ENCODE results near the gene BACH2. TPM values are rescaled to one million over a fixed set of nuclear protein-coding genes. Genes with fewer than 3 reads are reported as not detected.
"Not testable (repeated sequence)": the region's sequence is repeated elsewhere in the genome, so short reads cannot be mapped to it uniquely, and the experiment has no call there.

The BACH2 gene
- total RNA-seq, 1 donor, result 3.6 TPM

DNA sequence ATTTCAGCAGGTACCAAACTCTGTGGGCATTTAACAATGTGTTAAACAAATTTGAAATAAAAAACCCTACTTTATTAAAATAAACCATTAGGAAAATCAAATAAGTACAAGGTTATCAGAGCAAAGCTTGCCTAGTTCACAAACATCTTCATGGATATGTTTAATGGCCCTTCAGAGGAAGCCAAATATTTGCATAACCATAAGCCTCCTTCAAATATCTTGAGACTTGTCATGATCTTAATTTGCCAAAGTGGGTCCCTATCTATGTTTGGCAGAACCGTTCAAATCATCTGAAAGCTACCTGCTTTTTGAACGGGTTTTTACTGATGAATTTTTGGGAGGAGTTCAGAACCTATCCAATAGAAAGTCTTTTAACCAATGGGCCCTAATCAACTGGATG, 176.3 kb downstream of the BACH2 start:
- no peak for DNase-seq (ENCODE audit: insufficient read length, low spot score, missing footprints)
- no peak overlapping the region for H3K27ac ChIP-seq (ENCODE audit: low read depth, low read length)
- H3K27me3 ChIP-seq (ENCODE audit: insufficient read depth, low read length), result no peaks in the 10 kb centered on the region
- H3K4me2 ChIP-seq (ENCODE audit: insufficient read depth, low read length), result no peak overlapping the region
- H3K9me3 ChIP-seq (ENCODE audit: low read depth, low read length), result no peaks in the 10 kb centered on the region
- H3K4me3 ChIP-seq (ENCODE audit: insufficient read depth, low read length), result no peak overlapping the region
- no peaks in the 10 kb centered on the region for H4K20me1 ChIP-seq (ENCODE audit: insufficient read depth, low read length)
- H3K79me2 ChIP-seq (ENCODE audit: insufficient read depth, low read length), result no peaks in the 10 kb centered on the region
- H3K36me3 ChIP-seq (ENCODE audit: insufficient read depth, low read length), result no peaks in the 10 kb centered on the region
- no peak overlapping the region for H2AFZ ChIP-seq (ENCODE audit: low read length)
- TF ChIP-seq, protein P1, sequence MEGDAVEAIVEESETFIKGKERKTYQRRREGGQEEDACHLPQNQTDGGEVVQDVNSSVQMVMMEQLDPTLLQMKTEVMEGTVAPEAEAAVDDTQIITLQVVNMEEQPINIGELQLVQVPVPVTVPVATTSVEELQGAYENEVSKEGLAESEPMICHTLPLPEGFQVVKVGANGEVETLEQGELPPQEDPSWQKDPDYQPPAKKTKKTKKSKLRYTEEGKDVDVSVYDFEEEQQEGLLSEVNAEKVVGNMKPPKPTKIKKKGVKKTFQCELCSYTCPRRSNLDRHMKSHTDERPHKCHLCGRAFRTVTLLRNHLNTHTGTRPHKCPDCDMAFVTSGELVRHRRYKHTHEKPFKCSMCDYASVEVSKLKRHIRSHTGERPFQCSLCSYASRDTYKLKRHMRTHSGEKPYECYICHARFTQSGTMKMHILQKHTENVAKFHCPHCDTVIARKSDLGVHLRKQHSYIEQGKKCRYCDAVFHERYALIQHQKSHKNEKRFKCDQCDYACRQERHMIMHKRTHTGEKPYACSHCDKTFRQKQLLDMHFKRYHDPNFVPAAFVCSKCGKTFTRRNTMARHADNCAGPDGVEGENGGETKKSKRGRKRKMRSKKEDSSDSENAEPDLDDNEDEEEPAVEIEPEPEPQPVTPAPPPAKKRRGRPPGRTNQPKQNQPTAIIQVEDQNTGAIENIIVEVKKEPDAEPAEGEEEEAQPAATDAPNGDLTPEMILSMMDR (IDR thresholded peaks at IDR 0.05; ENCODE audit: extremely low read depth, low read depth, low read length), result no peak
- H3K4me1 ChIP-seq (ENCODE audit: insufficient read depth, low read length), result peaks cover 22% of the 10 kb centered on the region

DNA sequence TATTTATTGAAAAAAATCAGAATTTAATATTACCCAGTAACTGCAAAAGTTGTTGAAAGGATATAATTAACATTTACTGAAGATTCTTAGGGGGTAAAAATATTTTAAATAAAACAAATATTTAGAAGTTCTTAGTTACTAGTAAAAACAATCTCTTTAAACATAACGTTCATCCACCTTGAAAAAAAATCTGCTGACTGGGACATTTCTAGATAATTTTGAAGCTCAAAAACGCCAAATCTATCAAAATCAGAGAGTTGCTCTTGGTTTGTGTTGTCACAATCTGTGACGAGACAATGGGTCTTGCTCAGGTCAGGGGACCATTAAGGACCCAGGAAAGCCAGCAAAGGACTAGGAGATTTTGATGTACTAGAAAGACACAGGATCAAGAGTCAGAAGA, 177.0 kb downstream of the BACH2 start:
- Histone ChIP-seq H3K36me3 (ENCODE audit: insufficient read depth, low read length) (no peaks in the 10 kb centered on the region), H3K4me2 (ENCODE audit: insufficient read depth, low read length) (no peak overlapping the region), H4K20me1 (ENCODE audit: insufficient read depth, low read length) (no peaks in the 10 kb centered on the region), H3K4me1 (ENCODE audit: insufficient read depth, low read length) (peaks cover 15% of the 10 kb centered on the region), H2AFZ (ENCODE audit: low read length) (no peak overlapping the region), H3K27me3 (ENCODE audit: insufficient read depth, low read length) (no peaks in the 10 kb centered on the region), H3K27ac (ENCODE audit: low read depth, low read length) (no peak overlapping the region), H3K9me3 (ENCODE audit: low read depth, low read length) (no peaks in the 10 kb centered on the region), H3K4me3 (ENCODE audit: insufficient read depth, low read length) (no peak overlapping the region), H3K79me2 (ENCODE audit: insufficient read depth, low read length) (no peaks in the 10 kb centered on the region)
- no peak for DNase-seq (ENCODE audit: insufficient read length, low spot score, missing footprints)
- TF ChIP-seq, protein P1 (IDR thresholded peaks at IDR 0.05; ENCODE audit: extremely low read depth, low read depth, low read length), result no peak

DNA sequence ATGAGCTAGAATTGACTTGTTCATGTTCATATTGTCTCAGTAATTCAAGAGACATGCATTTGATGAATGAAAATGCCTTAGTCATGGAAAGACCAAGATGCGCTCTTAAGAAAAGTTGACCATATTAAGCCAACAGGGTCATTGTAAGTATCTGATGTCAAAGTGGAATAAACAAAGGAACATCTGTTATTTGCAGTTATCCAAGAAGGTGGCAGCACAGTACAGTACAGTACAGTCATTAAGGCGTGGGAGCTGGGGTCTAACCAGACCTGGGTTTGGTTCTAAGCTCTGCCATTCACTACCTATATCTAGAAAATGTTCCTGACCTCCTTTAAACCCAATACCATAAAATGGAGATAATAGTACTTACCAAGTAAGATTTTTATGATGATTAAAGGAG, 178.1 kb downstream of the BACH2 start:
- no peak overlapping the region for H3K4me3 ChIP-seq (ENCODE audit: insufficient read depth, low read length)
- peaks cover 3% of the 10 kb centered on the region for H3K9me3 ChIP-seq (ENCODE audit: low read depth, low read length)
- H4K20me1 ChIP-seq (ENCODE audit: insufficient read depth, low read length), result no peaks in the 10 kb centered on the region
- H3K4me2 ChIP-seq (ENCODE audit: insufficient read depth, low read length), result no peak overlapping the region
- H3K79me2 ChIP-seq (ENCODE audit: insufficient read depth, low read length), result no peaks in the 10 kb centered on the region
- H3K27me3 ChIP-seq (ENCODE audit: insufficient read depth, low read length), result no peaks in the 10 kb centered on the region
- H2AFZ ChIP-seq (ENCODE audit: low read length), result no peak overlapping the region
- H3K4me1 ChIP-seq (ENCODE audit: insufficient read depth, low read length), result peaks cover 9% of the 10 kb centered on the region
- DNase-seq (ENCODE audit: insufficient read length, low spot score, missing footprints), result no peak
- TF ChIP-seq, protein P1 (IDR thresholded peaks at IDR 0.05; ENCODE audit: extremely low read depth, low read depth, low read length), result no peak
- H3K27ac ChIP-seq (ENCODE audit: low read depth, low read length), result no peak overlapping the region
- no peaks in the 10 kb centered on the region for H3K36me3 ChIP-seq (ENCODE audit: insufficient read depth, low read length)

DNA sequence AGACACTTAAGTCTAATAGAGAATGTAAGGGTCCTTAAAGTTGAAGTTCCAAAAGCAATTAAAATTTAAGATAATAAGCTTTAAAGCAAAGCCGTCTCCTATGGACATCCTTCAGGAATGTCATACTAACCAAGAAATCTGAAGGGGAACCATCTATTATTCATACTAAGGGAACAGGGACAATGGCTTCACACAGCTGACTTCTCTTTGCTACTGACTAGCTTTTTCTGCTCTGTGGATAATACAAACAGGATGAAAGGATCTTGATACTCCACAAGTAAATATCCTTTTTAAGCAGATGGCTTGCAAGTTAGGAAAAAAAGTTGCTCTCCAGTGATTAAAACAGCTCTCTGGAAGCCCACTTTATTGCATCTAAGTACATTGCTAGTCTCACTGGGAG, 178.6 kb downstream of the BACH2 start:
- Histone ChIP-seq H3K79me2 (ENCODE audit: insufficient read depth, low read length) (no peaks in the 10 kb centered on the region), H3K27me3 (ENCODE audit: insufficient read depth, low read length) (no peaks in the 10 kb centered on the region), H3K9me3 (ENCODE audit: low read depth, low read length) (peaks cover 3% of the 10 kb centered on the region), H3K36me3 (ENCODE audit: insufficient read depth, low read length) (no peaks in the 10 kb centered on the region), H3K4me1 (ENCODE audit: insufficient read depth, low read length) (peaks cover 9% of the 10 kb centered on the region), H2AFZ (ENCODE audit: low read length) (no peak overlapping the region), H3K4me3 (ENCODE audit: insufficient read depth, low read length) (no peak overlapping the region), H4K20me1 (ENCODE audit: insufficient read depth, low read length) (no peaks in the 10 kb centered on the region), H3K27ac (ENCODE audit: low read depth, low read length) (no peak overlapping the region), H3K4me2 (ENCODE audit: insufficient read depth, low read length) (no peak overlapping the region)
- TF ChIP-seq, protein P1 (IDR thresholded peaks at IDR 0.05; ENCODE audit: extremely low read depth, low read depth, low read length), result no peak
- DNase-seq (ENCODE audit: insufficient read length, low spot score, missing footprints), result no peak

DNA sequence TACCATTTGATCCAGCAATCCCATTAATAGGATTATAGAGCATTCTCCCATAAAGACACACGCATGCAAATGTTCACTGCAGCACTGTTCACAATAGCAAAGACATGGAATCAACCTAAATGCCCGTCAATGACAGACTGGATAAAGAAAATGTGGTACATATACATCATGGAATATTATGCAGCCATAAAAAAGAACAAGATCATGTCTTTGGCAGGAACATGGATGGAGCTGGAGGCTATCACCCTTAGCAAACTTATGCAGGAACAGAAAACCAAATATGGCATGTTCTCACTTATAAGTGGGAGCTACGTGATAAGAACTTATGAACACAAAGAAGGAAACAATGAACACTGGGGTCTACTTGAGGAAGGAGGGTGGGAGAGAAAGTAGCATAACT, 180.5 kb downstream of the BACH2 start:
- H4K20me1 ChIP-seq (ENCODE audit: insufficient read depth, low read length); H3K79me2 ChIP-seq (ENCODE audit: insufficient read depth, low read length); H3K36me3 ChIP-seq (ENCODE audit: insufficient read depth, low read length); H3K4me3 ChIP-seq (ENCODE audit: insufficient read depth, low read length); H3K4me2 ChIP-seq (ENCODE audit: insufficient read depth, low read length); H2AFZ ChIP-seq (ENCODE audit: low read length); H3K27me3 ChIP-seq (ENCODE audit: insufficient read depth, low read length); H3K9me3 ChIP-seq (ENCODE audit: low read depth, low read length); H3K4me1 ChIP-seq (ENCODE audit: insufficient read depth, low read length); DNase-seq (ENCODE audit: insufficient read length, low spot score, missing footprints); H3K27ac ChIP-seq (ENCODE audit: low read depth, low read length): not testable (repeated sequence)
